RWPE2 (cell line): ENCODE data around the gene GLRA1.

Experiments
- ATAC-seq: fragments of 200-7000 bp; cut with Tn5 transposase; 3 replicates; pipeline ENCODE4 v1.9.1; 2021; ENCODE audit warnings: low read depth
- DNase-seq: peaks from one replicate; pipeline ENCODE4 v3.0.0-alpha.2; 2020; ENCODE audit warnings: low spot score
- H3K27ac ChIP-seq: fragments of 450-650 bp; 2 replicates; pipeline ENCODE4 v1.5.1; 2017; ENCODE audit warnings: mild to moderate bottlenecking; ENCODE audit not compliant: poor library complexity, severe bottlenecking
- H3K27me3 ChIP-seq: fragments of 250-450 bp; sonication (Bioruptor Pico); 2 replicates; pipeline ENCODE4 v1.5.1; 2021; ENCODE audit warnings: mild to moderate bottlenecking, moderate library complexity; ENCODE audit not compliant: insufficient read depth, poor library complexity, severe bottlenecking
- H3K36me3 ChIP-seq: fragments of 250-450 bp; sonication (Bioruptor Pico); 2 replicates; pipeline ENCODE4 v1.5.1; 2020; ENCODE audit warnings: low read depth, mild to moderate bottlenecking, moderate library complexity
- H3K4me1 ChIP-seq: fragments of 250-450 bp; sonication (Bioruptor Pico); 2 replicates; pipeline ENCODE4 v1.5.1; 2021; ENCODE audit warnings: mild to moderate bottlenecking, moderate library complexity; ENCODE audit not compliant: insufficient read depth, poor library complexity, severe bottlenecking
- H3K4me3 ChIP-seq: fragments of 250-450 bp; sonication (Bioruptor Pico); 2 replicates; pipeline ENCODE4 v1.5.1; 2021; ENCODE audit warnings: mild to moderate bottlenecking, moderate library complexity; ENCODE audit not compliant: severe bottlenecking
- H3K9me3 ChIP-seq: fragments of 250-450 bp; sonication (Bioruptor Pico); 2 replicates; pipeline ENCODE4 v1.5.1; 2021; ENCODE audit warnings: mild to moderate bottlenecking, moderate library complexity; ENCODE audit not compliant: severe bottlenecking
- CTCF ChIP-seq: fragments of 450-650 bp; IDR thresholded peaks from one replicate; pipeline ENCODE4 v1.5.1; 2017; ENCODE audit warnings: mild to moderate bottlenecking, moderate library complexity; ENCODE audit not compliant: poor library complexity, severe bottlenecking

The GLRA1 gene

GRCh38 chr5:151961557-151961956, 36.9 kb upstream of the GLRA1 start:
- DNase-seq: no peak
- H3K27me3 ChIP-seq: peaks cover 4% of the 10 kb centered on the region

DNA sequence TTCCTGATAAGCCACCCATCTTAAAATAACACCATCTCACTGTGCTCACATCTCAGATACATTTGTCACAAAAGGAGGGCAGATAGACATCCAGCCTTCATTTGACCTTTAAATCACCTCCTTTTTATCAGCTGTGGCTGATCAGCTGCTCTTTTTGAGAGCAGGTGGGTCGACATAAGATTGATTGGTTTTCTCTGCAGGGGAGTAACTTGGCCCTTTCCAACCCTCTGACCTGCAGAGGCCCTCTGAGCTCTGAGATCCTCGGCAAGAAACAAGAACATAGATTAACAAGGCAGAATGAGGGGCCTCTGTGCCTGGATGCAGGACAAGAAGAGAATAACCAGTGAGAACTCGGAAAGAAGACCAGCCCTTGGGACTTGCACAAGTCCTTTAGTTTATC, 33.5 kb upstream of the GLRA1 start:
- DNase-seq: no peak
- no peaks in the 10 kb centered on the region for H3K4me1 ChIP-seq
- no peak overlapping the region for H3K4me3 ChIP-seq
- no peak for TF ChIP-seq CTCF
- H3K36me3 ChIP-seq: no peaks in the 10 kb centered on the region
- H3K27me3 ChIP-seq: peaks cover 4% of the 10 kb centered on the region
- ATAC-seq: no peak
- H3K27ac ChIP-seq: no peak overlapping the region
- H3K9me3 ChIP-seq: no peaks in the 10 kb centered on the region

More at GRCh38 chr5:151961557-151961956, 36.9 kb upstream of the GLRA1 start:
- H3K27ac ChIP-seq: no peak overlapping the region
- peak; percentile 46; the same call in 2 of the 3 replicates for ATAC-seq
- no peak overlapping the region for H3K4me3 ChIP-seq
- H3K9me3 ChIP-seq: no peaks in the 10 kb centered on the region
- H3K4me1 ChIP-seq: no peaks in the 10 kb centered on the region
- no peak for TF ChIP-seq CTCF
- H3K36me3 ChIP-seq: no peaks in the 10 kb centered on the region

- no peak for TF ChIP-seq CTCF
- no peak overlapping the region for H3K4me3 ChIP-seq
- H3K36me3 ChIP-seq: no peaks in the 10 kb centered on the region
- peaks cover 8% of the 10 kb centered on the region for H3K27me3 ChIP-seq
- no peak overlapping the region for H3K27ac ChIP-seq
- H3K4me1 ChIP-seq: no peaks in the 10 kb centered on the region
- ATAC-seq: no peak
- DNase-seq: no peak
- H3K9me3 ChIP-seq: no peaks in the 10 kb centered on the region
Observed at GRCh38 chr5:151956725-151957124, 32.1 kb upstream of the GLRA1 start.

DNA sequence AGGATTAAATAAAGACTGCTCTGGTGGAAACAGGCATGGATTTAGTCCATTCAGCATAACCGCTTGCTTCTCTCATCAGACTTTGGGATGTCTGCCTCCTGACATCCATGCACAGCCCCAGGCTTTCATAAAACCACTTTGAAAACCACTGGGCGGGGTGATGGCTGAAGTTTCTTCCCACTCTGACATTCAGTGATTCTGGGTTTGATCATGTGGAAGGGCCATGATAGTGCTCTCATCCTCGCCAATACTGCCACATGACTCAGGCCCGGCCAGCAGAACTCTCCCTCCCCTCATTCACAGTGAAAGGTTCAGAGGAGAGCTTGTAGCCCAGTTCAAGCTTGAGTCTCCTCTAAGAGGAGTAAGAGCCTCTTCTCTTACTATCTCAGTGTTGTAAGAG, 29.6 kb upstream of the GLRA1 start:
- no peak for TF ChIP-seq CTCF
- no peaks in the 10 kb centered on the region for H3K36me3 ChIP-seq
- no peaks in the 10 kb centered on the region for H3K4me1 ChIP-seq
- H3K4me3 ChIP-seq: no peak overlapping the region
- ATAC-seq (no peak), DNase-seq (no peak)
- H3K27me3 ChIP-seq: peaks cover 4% of the 10 kb centered on the region
- no peak overlapping the region for H3K27ac ChIP-seq
- no peaks in the 10 kb centered on the region for H3K9me3 ChIP-seq

DNA sequence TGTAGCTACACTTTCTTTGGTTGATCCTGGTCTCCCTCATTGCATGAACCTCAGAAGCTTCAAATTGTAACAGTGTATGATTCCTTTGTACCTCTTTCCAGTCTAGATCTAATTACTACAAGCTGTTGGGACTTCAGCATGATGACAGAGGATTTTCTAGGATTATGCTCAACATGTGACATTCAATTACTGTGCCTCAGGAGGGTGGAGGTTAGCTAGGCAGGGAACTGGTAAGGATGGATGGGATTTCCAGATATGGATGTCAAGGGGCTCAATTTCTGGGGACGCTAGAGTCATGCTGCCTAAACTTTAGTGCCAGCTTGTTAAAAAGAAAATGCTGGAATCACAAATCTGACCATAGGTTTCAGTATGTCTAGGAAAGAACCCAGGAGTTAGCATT, 29.2 kb upstream of the GLRA1 start:
- no peak for ATAC-seq
- Histone ChIP-seq H3K4me1 (no peaks in the 10 kb centered on the region), H3K27me3 (peaks cover 4% of the 10 kb centered on the region), H3K36me3 (no peaks in the 10 kb centered on the region), H3K9me3 (no peaks in the 10 kb centered on the region), H3K27ac (no peak overlapping the region), H3K4me3 (no peak overlapping the region)
- no peak for TF ChIP-seq CTCF
- DNase-seq: no peak
